WTC11 (cell line): ENCODE data around the gene SLC35F1. TPM values are rescaled to one million over a fixed set of nuclear protein-coding genes. Genes with fewer than 3 reads are reported as not detected.
A peak's percentile ranks its signal among the peaks of the same experiment; 100 is the strongest.

Source experiments
- ATAC-seq: fragments of 200-7000 bp; cut with Tn5 transposase; 2 replicates; pipeline ENCODE4 v1.10.0; 2021; ENCODE audit warnings: mild to moderate bottlenecking, moderate library complexity
- CTCF ChIA-PET: fragments of 300-600 bp; sonication (Branson Sonifier 250); formaldehyde crosslinking; loops from one replicate; lab custom pipeline; 2021; ENCODE audit warnings: antibody characterized with exemption; lab: Charles Lee
- POLR2A ChIA-PET: fragments of 350-600 bp; sonication (Branson Sonifier 250); formaldehyde crosslinking; loops from one replicate; lab custom pipeline; 2021; ENCODE audit warnings: antibody characterized with exemption; lab: Charles Lee
- DNase-seq: peaks from one replicate; pipeline ENCODE4 v3.0.0; 2021; ENCODE audit warnings: low spot score
- H3K27ac Mint-ChIP-seq: 2 replicates; pipeline ENCODE4 v1.8.0; 2021; ENCODE audit warnings: mixed read lengths
- H3K27me3 Mint-ChIP-seq: 2 replicates; pipeline ENCODE4 v1.8.0; 2021; ENCODE audit warnings: low read depth, mild to moderate bottlenecking, moderate library complexity, mixed read lengths
- H3K36me3 Mint-ChIP-seq: 2 replicates; pipeline ENCODE4 v1.8.0; 2021; ENCODE audit warnings: mixed read lengths
- H3K4me1 Mint-ChIP-seq: 2 replicates; pipeline ENCODE4 v1.8.0; 2022; ENCODE audit warnings: mixed read lengths
- H3K4me3 Mint-ChIP-seq: 2 replicates; pipeline ENCODE4 v1.8.0; 2021; ENCODE audit warnings: mild to moderate bottlenecking, moderate library complexity, mixed read lengths
- H3K9me3 Mint-ChIP-seq: 2 replicates; pipeline ENCODE4 v1.8.0; 2021; ENCODE audit warnings: mixed read lengths
- ATF2 ChIP-seq: sonication (generic); formaldehyde crosslinking; IDR thresholded peaks from 2 replicates; pipeline ENCODE4 v1.8.1; 2022; ENCODE audit warnings: low read depth, missing genetic modification reagents, borderline replicate concordance
- CBFB ChIP-seq: sonication (generic); formaldehyde crosslinking; IDR thresholded peaks from 2 replicates; pipeline ENCODE4 v1.8.1; 2022; ENCODE audit warnings: mild to moderate bottlenecking, low read depth, missing genetic modification reagents
- CREB1 ChIP-seq: sonication (generic); formaldehyde crosslinking; IDR thresholded peaks from 2 replicates; pipeline ENCODE4 v1.8.0; 2023; ENCODE audit warnings: mild to moderate bottlenecking, missing genetic modification reagents
- HMGA2 ChIP-seq: fragments of 250-450 bp; sonication (Bioruptor Pico); IDR thresholded peaks from 2 replicates; pipeline ENCODE4 v1.4.0; 2021; ENCODE audit warnings: mild to moderate bottlenecking, moderate library complexity
- IRF1 ChIP-seq: sonication (generic); formaldehyde crosslinking; IDR thresholded peaks from 2 replicates; pipeline ENCODE4 v1.8.0; 2023; ENCODE audit warnings: missing genetic modification reagents
- NFYB ChIP-seq: sonication (generic); formaldehyde crosslinking; conservative IDR thresholded peaks from 2 replicates; pipeline ENCODE4 v1.8.0; 2022; ENCODE audit warnings: low read depth, missing genetic modification reagents
- NR1H2 ChIP-seq: sonication (generic); formaldehyde crosslinking; IDR thresholded peaks from 2 replicates; pipeline ENCODE4 v1.9.0; 2021; ENCODE audit warnings: mild to moderate bottlenecking, moderate library complexity, missing genetic modification reagents
- SMAD4 ChIP-seq: sonication (generic); formaldehyde crosslinking; IDR thresholded peaks from 2 replicates; pipeline ENCODE4 v1.8.0; 2022; ENCODE audit warnings: mild to moderate bottlenecking, missing genetic modification reagents
- TEAD4 ChIP-seq: sonication (generic); formaldehyde crosslinking; IDR thresholded peaks from 2 replicates; pipeline ENCODE4 v1.8.0; 2022; ENCODE audit warnings: mild to moderate bottlenecking, missing genetic modification reagents
- ZNF138 ChIP-seq: sonication (generic); formaldehyde crosslinking; conservative IDR thresholded peaks from 2 replicates; pipeline ENCODE4 v1.8.1; 2022; ENCODE audit warnings: mild to moderate bottlenecking, moderate library complexity, missing genetic modification reagents
- ZNF219 ChIP-seq: sonication (generic); formaldehyde crosslinking; IDR thresholded peaks from 2 replicates; pipeline ENCODE4 v1.8.0; 2023; ENCODE audit warnings: missing genetic modification reagents, mild to moderate bottlenecking, borderline replicate concordance
- ZNF423 ChIP-seq: fragments of 250-450 bp; sonication (Bioruptor Pico); IDR thresholded peaks from 2 replicates; pipeline ENCODE4 v2.1.2; 2022; ENCODE audit warnings: mild to moderate bottlenecking, moderate library complexity
- total RNA-seq: library from RNA; stranded (reverse); gene quantifications from 3 replicates; pipeline ENCODE4 v1.2.3, GENCODE V29; 2021
- TF ChIP-seq, protein P1 (sequence below): sonication (generic); formaldehyde crosslinking; IDR thresholded peaks from 2 replicates; pipeline ENCODE4 v1.8.1; 2023; ENCODE audit warnings: mild to moderate bottlenecking, missing genetic modification reagents
- TF ChIP-seq, protein P2 (sequence below): sonication (generic); formaldehyde crosslinking; IDR thresholded peaks from 2 replicates; pipeline ENCODE4 v1.8.1; 2023; ENCODE audit warnings: mild to moderate bottlenecking, missing genetic modification reagents, moderate library complexity
- TF ChIP-seq, protein P3 (sequence below): fragments of 250-450 bp; sonication (Bioruptor Pico); IDR thresholded peaks from 2 replicates; pipeline ENCODE4 v1.9.0; 2021; ENCODE audit warnings: mild to moderate bottlenecking
- TF ChIP-seq, protein P4 (sequence below): sonication (generic); formaldehyde crosslinking; conservative IDR thresholded peaks from 2 replicates; pipeline ENCODE4 v1.8.1; 2022; ENCODE audit warnings: mild to moderate bottlenecking, missing genetic modification reagents
- TF ChIP-seq, protein P5 (sequence below): fragments of 200-600 bp; IDR thresholded peaks from 2 replicates; pipeline ENCODE4 v1.8.0; 2022; ENCODE audit warnings: antibody characterized with exemption

The SLC35F1 gene
- total RNA-seq, 1 experiment from 2014 or later = 11.0 TPM

DNA sequence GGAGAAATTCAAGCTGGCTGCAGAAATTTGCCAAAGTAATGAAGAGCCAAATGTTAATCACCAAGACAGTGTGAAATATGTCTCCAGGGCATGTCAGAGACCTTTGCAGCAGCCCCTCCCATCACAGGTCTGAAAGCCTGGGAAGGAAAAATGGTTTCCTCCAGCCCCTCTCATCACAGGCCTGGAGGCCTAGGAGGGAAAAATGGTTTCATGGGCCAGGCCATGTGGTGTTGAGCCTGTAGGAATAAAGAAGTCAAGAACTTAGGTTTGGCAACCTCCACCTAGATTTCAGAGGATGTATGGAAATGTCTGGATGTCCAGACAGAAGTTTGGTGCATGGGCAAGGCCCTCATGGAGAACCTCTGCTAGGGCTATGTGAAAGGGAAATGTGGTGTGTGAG, 185.0 kb downstream of the SLC35F1 start (continued):
- TF ChIP-seq TEAD4 (CRISPR knock-in tag) (no peak), CREB1 (CRISPR knock-in tag) (no peak)
- TF ChIP-seq, protein P1, sequence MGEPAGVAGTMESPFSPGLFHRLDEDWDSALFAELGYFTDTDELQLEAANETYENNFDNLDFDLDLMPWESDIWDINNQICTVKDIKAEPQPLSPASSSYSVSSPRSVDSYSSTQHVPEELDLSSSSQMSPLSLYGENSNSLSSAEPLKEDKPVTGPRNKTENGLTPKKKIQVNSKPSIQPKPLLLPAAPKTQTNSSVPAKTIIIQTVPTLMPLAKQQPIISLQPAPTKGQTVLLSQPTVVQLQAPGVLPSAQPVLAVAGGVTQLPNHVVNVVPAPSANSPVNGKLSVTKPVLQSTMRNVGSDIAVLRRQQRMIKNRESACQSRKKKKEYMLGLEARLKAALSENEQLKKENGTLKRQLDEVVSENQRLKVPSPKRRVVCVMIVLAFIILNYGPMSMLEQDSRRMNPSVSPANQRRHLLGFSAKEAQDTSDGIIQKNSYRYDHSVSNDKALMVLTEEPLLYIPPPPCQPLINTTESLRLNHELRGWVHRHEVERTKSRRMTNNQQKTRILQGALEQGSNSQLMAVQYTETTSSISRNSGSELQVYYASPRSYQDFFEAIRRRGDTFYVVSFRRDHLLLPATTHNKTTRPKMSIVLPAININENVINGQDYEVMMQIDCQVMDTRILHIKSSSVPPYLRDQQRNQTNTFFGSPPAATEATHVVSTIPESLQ (CRISPR knock-in tag) = no peak
- TF ChIP-seq, all 79 proteins: peak for 0

- H3K36me3 Mint-ChIP-seq = peaks cover 45% of the 10 kb centered on the region
These were observed 190.5 kb downstream of the SLC35F1 start for GRCh38 chr6:118097576-118097975.

GRCh38 chr6:118100717-118101116, 193.7 kb downstream of the SLC35F1 start:
- ChIA-PET POLR2A (no interaction called here), CTCF (no interaction called here)
- TF ChIP-seq, protein P2, sequence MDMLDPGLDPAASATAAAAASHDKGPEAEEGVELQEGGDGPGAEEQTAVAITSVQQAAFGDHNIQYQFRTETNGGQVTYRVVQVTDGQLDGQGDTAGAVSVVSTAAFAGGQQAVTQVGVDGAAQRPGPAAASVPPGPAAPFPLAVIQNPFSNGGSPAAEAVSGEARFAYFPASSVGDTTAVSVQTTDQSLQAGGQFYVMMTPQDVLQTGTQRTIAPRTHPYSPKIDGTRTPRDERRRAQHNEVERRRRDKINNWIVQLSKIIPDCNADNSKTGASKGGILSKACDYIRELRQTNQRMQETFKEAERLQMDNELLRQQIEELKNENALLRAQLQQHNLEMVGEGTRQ = peak; percentile 30; the same call in 1 of the 2 replicates
- no peak for TF ChIP-seq ATF2
- Mint-ChIP-seq H3K36me3 (peaks cover 29% of the 10 kb centered on the region), H3K27ac (peak overlapping the region; percentile 54; the same call in 1 of the 2 replicates), H3K4me1 (peaks cover 12% of the 10 kb centered on the region), H3K4me3 (no peak overlapping the region), H3K9me3 (peaks cover 41% of the 10 kb centered on the region), H3K27me3 (no peaks in the 10 kb centered on the region; the same call in 1 of the 2 replicates)
- ATAC-seq = 0 out of 2 replicates have a peak, but pooled peaks have one; percentile 16
- no peak for DNase-seq

More at GRCh38 chr6:118097576-118097975, 190.5 kb downstream of the SLC35F1 start:
- Mint-ChIP-seq H3K4me3 (no peak overlapping the region), H3K27me3 (no peaks in the 10 kb centered on the region; the same call in 1 of the 2 replicates), H3K4me1 (peaks cover 12% of the 10 kb centered on the region), H3K27ac (no peak overlapping the region), H3K9me3 (peaks cover 61% of the 10 kb centered on the region)
- TF ChIP-seq HMGA2 (CRISPR knock-in tag) (no peak), IRF1 (CRISPR knock-in tag) (no peak), CBFB (CRISPR knock-in tag) (no peak), NFYB (no peak), ZNF138 (CRISPR knock-in tag) (no peak), NR1H2 (CRISPR knock-in tag) (no peak), SMAD4 (CRISPR knock-in tag) (no peak), ZNF219 (CRISPR knock-in tag) (no peak), ZNF423 (CRISPR knock-in tag) (no peak)
- TF ChIP-seq, protein P3, sequence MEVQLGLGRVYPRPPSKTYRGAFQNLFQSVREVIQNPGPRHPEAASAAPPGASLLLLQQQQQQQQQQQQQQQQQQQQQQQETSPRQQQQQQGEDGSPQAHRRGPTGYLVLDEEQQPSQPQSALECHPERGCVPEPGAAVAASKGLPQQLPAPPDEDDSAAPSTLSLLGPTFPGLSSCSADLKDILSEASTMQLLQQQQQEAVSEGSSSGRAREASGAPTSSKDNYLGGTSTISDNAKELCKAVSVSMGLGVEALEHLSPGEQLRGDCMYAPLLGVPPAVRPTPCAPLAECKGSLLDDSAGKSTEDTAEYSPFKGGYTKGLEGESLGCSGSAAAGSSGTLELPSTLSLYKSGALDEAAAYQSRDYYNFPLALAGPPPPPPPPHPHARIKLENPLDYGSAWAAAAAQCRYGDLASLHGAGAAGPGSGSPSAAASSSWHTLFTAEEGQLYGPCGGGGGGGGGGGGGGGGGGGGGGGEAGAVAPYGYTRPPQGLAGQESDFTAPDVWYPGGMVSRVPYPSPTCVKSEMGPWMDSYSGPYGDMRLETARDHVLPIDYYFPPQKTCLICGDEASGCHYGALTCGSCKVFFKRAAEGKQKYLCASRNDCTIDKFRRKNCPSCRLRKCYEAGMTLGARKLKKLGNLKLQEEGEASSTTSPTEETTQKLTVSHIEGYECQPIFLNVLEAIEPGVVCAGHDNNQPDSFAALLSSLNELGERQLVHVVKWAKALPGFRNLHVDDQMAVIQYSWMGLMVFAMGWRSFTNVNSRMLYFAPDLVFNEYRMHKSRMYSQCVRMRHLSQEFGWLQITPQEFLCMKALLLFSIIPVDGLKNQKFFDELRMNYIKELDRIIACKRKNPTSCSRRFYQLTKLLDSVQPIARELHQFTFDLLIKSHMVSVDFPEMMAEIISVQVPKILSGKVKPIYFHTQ (CRISPR knock-in tag) = no peak
- TF ChIP-seq, protein P4, sequence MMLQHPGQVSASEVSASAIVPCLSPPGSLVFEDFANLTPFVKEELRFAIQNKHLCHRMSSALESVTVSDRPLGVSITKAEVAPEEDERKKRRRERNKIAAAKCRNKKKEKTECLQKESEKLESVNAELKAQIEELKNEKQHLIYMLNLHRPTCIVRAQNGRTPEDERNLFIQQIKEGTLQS (CRISPR knock-in tag) = no peak
- TF ChIP-seq, protein P5, sequence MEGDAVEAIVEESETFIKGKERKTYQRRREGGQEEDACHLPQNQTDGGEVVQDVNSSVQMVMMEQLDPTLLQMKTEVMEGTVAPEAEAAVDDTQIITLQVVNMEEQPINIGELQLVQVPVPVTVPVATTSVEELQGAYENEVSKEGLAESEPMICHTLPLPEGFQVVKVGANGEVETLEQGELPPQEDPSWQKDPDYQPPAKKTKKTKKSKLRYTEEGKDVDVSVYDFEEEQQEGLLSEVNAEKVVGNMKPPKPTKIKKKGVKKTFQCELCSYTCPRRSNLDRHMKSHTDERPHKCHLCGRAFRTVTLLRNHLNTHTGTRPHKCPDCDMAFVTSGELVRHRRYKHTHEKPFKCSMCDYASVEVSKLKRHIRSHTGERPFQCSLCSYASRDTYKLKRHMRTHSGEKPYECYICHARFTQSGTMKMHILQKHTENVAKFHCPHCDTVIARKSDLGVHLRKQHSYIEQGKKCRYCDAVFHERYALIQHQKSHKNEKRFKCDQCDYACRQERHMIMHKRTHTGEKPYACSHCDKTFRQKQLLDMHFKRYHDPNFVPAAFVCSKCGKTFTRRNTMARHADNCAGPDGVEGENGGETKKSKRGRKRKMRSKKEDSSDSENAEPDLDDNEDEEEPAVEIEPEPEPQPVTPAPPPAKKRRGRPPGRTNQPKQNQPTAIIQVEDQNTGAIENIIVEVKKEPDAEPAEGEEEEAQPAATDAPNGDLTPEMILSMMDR = no peak
- POLR2A ChIA-PET = no interaction called here
- no peak for DNase-seq
- no peak for ATAC-seq
- CTCF ChIA-PET = no interaction called here
